Immature natural killer cell (primary cell): Measurements from ENCODE around the gene OPA3. TPM values are rescaled to one million over a fixed set of nuclear protein-coding genes. Genes with fewer than 3 reads are reported as not detected.
A peak's percentile ranks its signal among the peaks of the same experiment; 100 is the strongest.

ENCODE experiments used
- DNase-seq, 3 donors: peaks; one replicate each; pipeline ENCODE4 v3.0.0; 2022; ENCODE audit warnings: mixed read lengths in 1 of 3
- H3K27ac Mint-ChIP-seq, 6 donors: one replicate each; pipeline ENCODE4 v1.8.0; 2020; ENCODE audit warnings: mixed read lengths in 6 of 6, mild to moderate bottlenecking in 5 of 6, inconsistent platforms in 4 of 6, moderate library complexity in 3 of 6
- H3K27me3 Mint-ChIP-seq, 3 donors: one replicate each; pipeline ENCODE4 v1.8.0; 2020 to 2021; ENCODE audit warnings: low read depth in 3 of 3, mild to moderate bottlenecking in 3 of 3, mixed read lengths in 3 of 3, moderate library complexity in 3 of 3, inconsistent platforms in 1 of 3
- H3K36me3 Mint-ChIP-seq, 3 donors: one replicate each; pipeline ENCODE4 v1.8.0; 2020; ENCODE audit warnings: mixed read lengths in 3 of 3, inconsistent platforms in 2 of 3, mild to moderate bottlenecking in 2 of 3
- H3K4me1 Mint-ChIP-seq, 2 donors: one replicate each; pipeline ENCODE4 v1.8.0; 2020; ENCODE audit warnings: inconsistent platforms in 2 of 2, mild to moderate bottlenecking in 2 of 2, mixed read lengths in 2 of 2, moderate library complexity in 1 of 2
- H3K4me3 Mint-ChIP-seq, 5 donors: one replicate each; pipeline ENCODE4 v1.8.0; 2020; ENCODE audit warnings: mild to moderate bottlenecking in 5 of 5, mixed read lengths in 5 of 5, inconsistent platforms in 3 of 5, moderate library complexity in 3 of 5
- H3K9me3 Mint-ChIP-seq, 6 donors: one replicate each; pipeline ENCODE4 v1.8.0; 2020; ENCODE audit warnings: mild to moderate bottlenecking in 6 of 6, mixed read lengths in 6 of 6, inconsistent platforms in 4 of 6, moderate library complexity in 3 of 6
- polyA plus RNA-seq, 3 donors: library from polyadenylated mRNA; unstranded; fragments of 300-500 nt; fragmentation: Illumina TruSeq; gene quantifications; one replicate each; pipeline ENCODE4 v1.2.3, GENCODE V29; 2021

Gene OPA3
- polyA plus RNA-seq, 3 donors from 2014 or later, result 3.3 to 18.4 TPM; not detected in 1

- Mint-ChIP-seq H3K27ac (no peak overlapping the region), H3K4me1 (no peaks in the 10 kb centered on the region), H3K36me3 (peaks cover 0 to 5% (median 0%) of the 10 kb centered on the region in 3 donors), H3K4me3 (no peak overlapping the region), H3K27me3 (no peaks in the 10 kb centered on the region), H3K9me3 (no peaks in the 10 kb centered on the region)
- DNase-seq, result no peak
Measured at GRCh38 chr19:45539459-45539858, 45.1 kb downstream of the OPA3 start.

DNA sequence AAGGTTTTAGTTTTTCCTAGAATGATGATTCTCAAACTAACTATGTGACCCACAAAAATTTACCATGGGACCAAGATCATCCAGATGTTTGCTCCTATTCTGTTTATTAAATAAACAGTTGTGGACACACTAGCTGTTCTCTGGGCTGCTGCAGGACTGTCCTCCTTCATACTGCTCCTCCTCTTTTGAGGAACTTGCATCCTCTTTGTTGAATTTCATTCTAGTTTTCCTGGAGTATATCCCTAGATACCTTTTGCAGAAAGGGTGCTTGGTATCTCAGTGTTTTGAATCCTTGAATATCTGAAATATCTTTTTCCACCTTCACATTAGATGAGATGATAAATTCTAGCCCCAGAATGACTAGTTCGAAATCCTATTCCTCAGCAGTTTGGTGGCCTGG, 53.3 kb downstream of the OPA3 start:
- Mint-ChIP-seq H3K4me3 (no peak overlapping the region), H3K4me1 (peaks cover 6 to 14% of the 10 kb centered on the region in 2 donors), H3K36me3 (peaks cover 0 to 6% (median under 1%) of the 10 kb centered on the region in 3 donors), H3K9me3 (peaks cover 0 to 1% (median 0%) of the 10 kb centered on the region in 6 donors), H3K27ac (no peak overlapping the region), H3K27me3 (peaks cover 0 to 7% (median 0%) of the 10 kb centered on the region in 3 donors)
- no peak for DNase-seq

GRCh38 chr19:45529420-45529785, 55.2 kb downstream of the OPA3 start:
- Mint-ChIP-seq H3K9me3 (peaks cover 0 to 1% (median 0%) of the 10 kb centered on the region in 6 donors), H3K27me3 (peaks cover 0 to 9% (median 2%) of the 10 kb centered on the region in 3 donors), H3K27ac (peak overlapping the region in 1 of 6 donors; percentile 39), H3K4me1 (peaks cover 6 to 14% of the 10 kb centered on the region in 2 donors), H3K36me3 (peaks cover 0 to 16% (median 0%) of the 10 kb centered on the region in 3 donors), H3K4me3 (peak overlapping the region in 1 of 5 donors; percentile 15)
- DNase-seq, result no peak

DNA sequence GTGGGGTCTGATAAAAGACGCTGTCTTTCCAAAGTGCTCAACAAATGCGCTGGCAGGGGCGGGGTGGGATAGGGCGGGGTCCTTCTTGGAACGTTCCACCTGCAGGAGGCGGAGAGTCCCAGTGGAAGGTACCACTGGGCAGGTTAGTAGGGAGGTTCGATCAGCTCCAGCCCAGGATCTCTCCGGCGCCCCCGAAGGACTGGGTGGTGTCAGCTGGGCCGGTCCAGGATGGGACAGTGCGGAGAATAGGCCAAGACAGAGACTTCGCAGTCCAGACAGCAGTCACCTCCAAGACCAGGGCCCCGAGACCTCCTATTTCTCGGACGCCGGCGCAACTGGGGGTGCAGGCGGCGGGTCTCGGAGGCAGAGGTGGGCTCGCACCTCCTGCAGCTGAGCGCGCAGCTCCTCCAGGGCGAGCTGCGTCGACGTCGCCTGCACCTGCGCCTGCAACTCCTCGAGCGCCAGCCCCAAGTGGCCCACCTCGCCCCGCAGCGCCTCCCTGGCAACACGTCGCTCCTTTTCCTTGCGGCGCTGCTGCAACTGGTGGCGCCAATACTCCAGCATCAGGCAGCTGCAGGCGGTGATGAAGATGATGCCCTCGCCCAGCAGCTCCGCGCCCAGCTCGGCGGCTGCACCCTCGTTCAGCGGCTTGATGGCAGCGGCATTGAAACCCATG, 55.7 kb downstream of the OPA3 start:
- Mint-ChIP-seq H3K36me3 (peaks cover 1 to 20% (median 1%) of the 10 kb centered on the region in 3 donors), H3K27me3 (peaks cover 0 to 9% (median 2%) of the 10 kb centered on the region in 3 donors), H3K27ac (peak overlapping the region in 2 of 6 donors; percentile 39 to 64), H3K4me3 (peak overlapping the region in 1 of 5 donors; percentile 15), H3K4me1 (peaks cover 8 to 15% of the 10 kb centered on the region in 2 donors), H3K9me3 (peaks cover 0 to 1% (median 0%) of the 10 kb centered on the region in 6 donors)
- DNase-seq, result no peak

GRCh38 chr19:45528149-45528743, 56.4 kb downstream of the OPA3 start:
- Mint-ChIP-seq H3K9me3 (peaks cover 0 to 1% (median 0%) of the 10 kb centered on the region in 6 donors), H3K36me3 (peaks cover 6 to 25% (median 7%) of the 10 kb centered on the region in 3 donors), H3K4me3 (peak overlapping the region in 1 of 5 donors; percentile 34), H3K4me1 (peaks cover 14 to 21% of the 10 kb centered on the region in 2 donors), H3K27ac (peak overlapping the region in 2 of 6 donors; percentile 64 to 71), H3K27me3 (peaks cover 0 to 9% (median 2%) of the 10 kb centered on the region in 3 donors)
- no peak for DNase-seq

- H3K36me3 Mint-ChIP-seq, result peaks cover 6 to 25% (median 7%) of the 10 kb centered on the region in 3 donors
- peaks cover 0 to 1% (median 0%) of the 10 kb centered on the region in 6 donors for H3K9me3 Mint-ChIP-seq
- peaks cover 16 to 23% of the 10 kb centered on the region in 2 donors for H3K4me1 Mint-ChIP-seq
- DNase-seq, result no peak
- H3K4me3 Mint-ChIP-seq, result no peak overlapping the region
- H3K27ac Mint-ChIP-seq, result peak overlapping the region in 4 of 6 donors; percentile 14 to 71 (median 36)
- H3K27me3 Mint-ChIP-seq, result peaks cover 0 to 9% (median 2%) of the 10 kb centered on the region in 3 donors
Measured at GRCh38 chr19:45527731-45528130, 56.9 kb downstream of the OPA3 start.

DNA sequence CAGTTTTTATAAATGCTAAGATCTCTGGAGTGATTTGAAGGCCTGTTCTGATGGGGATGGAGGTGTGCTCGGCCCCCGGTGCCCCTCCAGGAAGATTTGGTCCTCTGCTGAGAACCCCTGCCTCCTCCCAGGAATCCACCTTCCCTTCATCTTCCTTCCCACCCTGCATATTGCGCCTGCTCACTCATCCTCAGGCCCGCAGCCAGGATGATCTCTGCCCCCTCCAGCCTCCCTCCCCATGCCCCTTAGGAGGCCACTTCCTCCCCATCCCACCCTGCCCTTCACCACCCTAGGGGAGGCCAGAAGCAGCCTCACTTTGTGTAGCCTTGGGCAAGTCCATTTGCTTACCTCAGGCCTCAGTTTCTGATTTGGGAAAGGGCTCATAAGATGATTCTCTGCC, 57.6 kb downstream of the OPA3 start:
- Mint-ChIP-seq H3K27ac (no peak overlapping the region), H3K9me3 (peaks cover 0 to 1% (median 0%) of the 10 kb centered on the region in 6 donors), H3K36me3 (peaks cover 6 to 25% (median 7%) of the 10 kb centered on the region in 3 donors), H3K4me3 (no peak overlapping the region), H3K4me1 (peaks cover 16 to 23% of the 10 kb centered on the region in 2 donors), H3K27me3 (peaks cover 0 to 7% (median 2%) of the 10 kb centered on the region in 3 donors)
- no peak for DNase-seq

DNA sequence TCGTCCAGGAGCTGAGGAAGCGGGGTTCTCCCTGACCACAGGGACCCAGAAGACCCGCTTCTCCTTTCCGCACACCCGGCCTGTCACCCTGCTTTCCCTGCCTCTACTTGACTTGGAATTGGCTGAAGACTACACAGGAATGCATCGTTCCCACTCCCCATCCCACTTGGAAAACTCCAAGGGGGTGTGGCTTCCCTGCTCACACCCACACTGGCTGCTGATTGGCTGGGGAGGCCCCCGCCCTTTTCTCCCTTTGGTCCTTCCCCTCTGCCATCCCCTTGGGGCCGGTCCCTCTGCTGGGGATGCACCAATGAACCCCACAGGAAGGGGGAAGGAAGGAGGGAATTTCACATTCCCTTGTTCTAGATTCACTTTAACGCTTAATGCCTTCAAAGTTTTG, 58.5 kb downstream of the OPA3 start:
- Mint-ChIP-seq H3K9me3 (peaks cover 0 to 1% (median 0%) of the 10 kb centered on the region in 6 donors), H3K27ac (peak overlapping the region in 1 of 6 donors; percentile 7), H3K27me3 (peaks cover 0 to 7% (median 2%) of the 10 kb centered on the region in 3 donors), H3K4me3 (no peak overlapping the region), H3K4me1 (peaks cover 16 to 23% of the 10 kb centered on the region in 2 donors), H3K36me3 (peaks cover 6 to 30% (median 7%) of the 10 kb centered on the region in 3 donors)
- no peak for DNase-seq

- DNase-seq, result no peak
- H3K9me3 Mint-ChIP-seq, result peaks cover 0 to 1% (median 0%) of the 10 kb centered on the region in 6 donors
- H3K4me3 Mint-ChIP-seq, result no peak overlapping the region
- peaks cover 16 to 24% of the 10 kb centered on the region in 2 donors for H3K4me1 Mint-ChIP-seq
- H3K36me3 Mint-ChIP-seq, result peaks cover 6 to 33% (median 7%) of the 10 kb centered on the region in 3 donors
- peak overlapping the region in 3 of 6 donors; percentile 13 to 74 (median 46) for H3K27ac Mint-ChIP-seq
- peaks cover 0 to 7% (median 2%) of the 10 kb centered on the region in 3 donors for H3K27me3 Mint-ChIP-seq
Measured at GRCh38 chr19:45524575-45525129, 60.0 kb downstream of the OPA3 start.

DNA sequence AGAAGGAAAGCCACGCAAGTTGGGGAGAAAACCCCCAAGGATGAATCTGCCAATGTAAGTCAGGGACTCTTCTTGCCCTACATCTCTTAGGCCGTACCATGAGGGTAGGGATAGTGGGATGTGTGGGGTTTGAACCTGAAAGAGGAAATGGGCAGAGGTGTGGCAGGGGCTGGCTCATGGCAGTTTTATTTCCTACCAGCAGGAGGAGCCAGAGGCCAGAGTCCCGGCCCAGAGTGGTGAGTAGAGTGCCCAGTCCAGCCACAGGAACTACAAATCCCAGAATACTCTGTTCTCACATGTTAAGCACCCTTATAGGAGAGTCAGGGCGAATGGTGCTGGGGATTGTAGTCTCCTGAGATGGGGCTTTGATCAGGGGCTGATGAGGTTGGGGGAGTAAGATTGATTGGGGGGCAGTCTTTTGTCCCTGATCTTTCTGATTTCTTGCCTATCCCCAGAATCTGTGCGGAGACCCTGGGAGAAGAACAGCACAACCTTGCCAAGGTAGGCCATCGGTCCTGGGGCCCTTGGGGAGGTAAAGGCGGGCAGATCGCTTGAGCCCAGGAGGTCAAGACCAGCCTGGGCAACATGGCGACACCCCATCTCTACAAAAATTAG, 60.9 kb downstream of the OPA3 start:
- H3K4me3 Mint-ChIP-seq, result no peak overlapping the region
- H3K27ac Mint-ChIP-seq, result peak overlapping the region; percentile 71 to 92 (median 84)
- DNase-seq, result peak; percentile 80 to 83 (median 81)
- H3K27me3 Mint-ChIP-seq, result peaks cover 0 to 7% (median 2%) of the 10 kb centered on the region in 3 donors
- peaks cover 0 to 1% (median 0%) of the 10 kb centered on the region in 6 donors for H3K9me3 Mint-ChIP-seq
- peaks cover 6 to 33% (median 7%) of the 10 kb centered on the region in 3 donors for H3K36me3 Mint-ChIP-seq
- peaks cover 16 to 20% of the 10 kb centered on the region in 2 donors for H3K4me1 Mint-ChIP-seq

- H3K36me3 Mint-ChIP-seq, result peaks cover 6 to 33% (median 9%) of the 10 kb centered on the region in 3 donors
- H3K9me3 Mint-ChIP-seq, result no peaks in the 10 kb centered on the region
- H3K4me1 Mint-ChIP-seq, result peaks cover 10 to 17% of the 10 kb centered on the region in 2 donors
- H3K27ac Mint-ChIP-seq, result no peak overlapping the region
- peaks cover 0 to 3% (median 2%) of the 10 kb centered on the region in 3 donors for H3K27me3 Mint-ChIP-seq
- H3K4me3 Mint-ChIP-seq, result no peak overlapping the region
- no peak for DNase-seq
Measured at GRCh38 chr19:45522010-45522941, 62.3 kb downstream of the OPA3 start.

DNA sequence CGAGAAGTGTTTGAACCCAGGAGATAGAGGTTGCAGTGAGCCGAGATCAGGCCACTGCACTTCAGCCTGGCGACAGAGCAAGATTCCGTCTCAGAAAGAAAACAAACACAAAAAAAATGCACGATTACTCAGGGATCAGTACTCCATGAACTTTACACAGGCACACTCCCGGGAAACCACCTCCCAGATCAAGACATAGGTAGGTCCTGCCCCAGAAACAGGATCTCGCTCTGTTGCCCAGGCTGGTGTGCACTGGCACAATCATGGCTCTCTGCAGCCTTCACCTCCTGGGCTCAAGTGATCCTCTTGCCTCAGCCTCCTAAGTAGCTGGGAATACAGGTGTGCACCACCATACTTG, 66.2 kb downstream of the OPA3 start:
- Mint-ChIP-seq H3K27ac (peak overlapping the region in 2 of 6 donors; percentile 7 to 16), H3K9me3 (no peaks in the 10 kb centered on the region), H3K36me3 (peaks cover under 1 to 16% (median 5%) of the 10 kb centered on the region in 3 donors), H3K4me1 (peaks cover 30 to 43% of the 10 kb centered on the region in 2 donors), H3K27me3 (peaks cover 0 to 5% (median 3%) of the 10 kb centered on the region in 3 donors), H3K4me3 (no peak overlapping the region)
- DNase-seq, result no peak
